ENCODE measurements around the gene MXRA8. TPM values are rescaled to one million over a fixed set of nuclear protein-coding genes. Genes with fewer than 3 reads are reported as not detected.

Gene MXRA8
- total and polyA plus RNA-seq, 8 donors = 23.3 to 203 (median 42.9) TPM

GRCh38 chr1:1303736-1304135, 54.6 kb downstream of the MXRA8 start:
- 63 to 80% (median 77%) methylated on average over 9 to 13 of the region's 13 CpGs for WGBS, 5 donors
- H3K36me3 ChIP-seq = peaks cover 0 to 21% (median 12%) of the 10 kb centered on the region in 4 donors
- H3K27me3 ChIP-seq = no peaks in the 10 kb centered on the region
- H3K9me3 ChIP-seq = no peaks in the 10 kb centered on the region
- H3K4me3 ChIP-seq = peak overlapping the region in 3 of 4 donors; percentile 88 to 90 (median 89)
- peaks cover 34 to 50% (median 47%) of the 10 kb centered on the region in 4 donors for H3K4me1 ChIP-seq
- TF ChIP-seq EP300 (IDR thresholded peaks at IDR 0.05) (no peak), POLR2A (IDR thresholded peaks at IDR 0.05) (no peak), CTCF (IDR thresholded peaks at IDR 0.05) (no peak), POLR2AphosphoS5 (IDR thresholded peaks at IDR 0.05) (no peak)
- no peak for DNase-seq
- intact Hi-C loops (cut with DNase I; ENCODE audit: low total_unique reads) = no loop called here
- H3K27ac ChIP-seq = peak overlapping the region in 4 of 5 donors; percentile 64 to 99 (median 89)

- no peaks in the 10 kb centered on the region for H3K9me3 ChIP-seq
- 74 to 80% (median 78%) methylated on average over 8 to 31 of the region's 31 CpGs for WGBS, 5 donors
- no peak overlapping the region for H3K4me3 ChIP-seq
- H3K27ac ChIP-seq = peak overlapping the region in 1 of 5 donors; percentile 96
- H3K27me3 ChIP-seq = no peaks in the 10 kb centered on the region
- H3K4me1 ChIP-seq = peaks cover 34 to 49% (median 47%) of the 10 kb centered on the region in 4 donors
- peaks cover 0 to 29% (median 14%) of the 10 kb centered on the region in 4 donors for H3K36me3 ChIP-seq
- no peak for TF ChIP-seq EP300 (IDR thresholded peaks at IDR 0.05)
- intact Hi-C loops (cut with DNase I; ENCODE audit: low total_unique reads) = no loop called here
- DNase-seq = peak in 1 of 2 donors; percentile 70
These were observed 55.3 kb downstream of the MXRA8 start for GRCh38 chr1:1302951-1303509.

Other genes with a start within 250 kb of the MXRA8 start
- gene C1orf159, start 242.5 kb downstream of the MXRA8 start, total RNA-seq = 10 to 100 TPM; 15.8 to 67.0 (median 33.8) TPM
- 10 to 100 TPM; 10.2 to 17.1 (median 12.8) TPM for gene C1orf159, start 242.5 kb downstream of the MXRA8 start, polyA plus RNA-seq
- 1 to 10 TPM in 1 of 5 donors, not detected in 4; 6.4 TPM for gene TTLL10, start 184.7 kb downstream of the MXRA8 start, total RNA-seq
- gene TTLL10, start 184.7 kb downstream of the MXRA8 start, polyA plus RNA-seq = under 1 TPM in 2 of 3 donors, not detected in 1; 0.13 to 0.46 TPM
- gene TNFRSF18, start 152.0 kb downstream of the MXRA8 start, total RNA-seq = 10 to 100 TPM in 1 of 5 donors, 1 to 10 TPM in 1, not detected in 3; 1.7 to 11.9 TPM
- 1 to 10 TPM in 1 of 3 donors, under 1 TPM in 1, not detected in 1; 0.37 to 3.6 TPM for gene TNFRSF18, start 152.0 kb downstream of the MXRA8 start, polyA plus RNA-seq
- under 1 TPM in 1 of 5 donors, not detected in 4; 0.55 TPM for gene TNFRSF4, start 144.4 kb downstream of the MXRA8 start, total RNA-seq
- 1 to 10 TPM; 1.7 to 4.5 (median 4.2) TPM for gene TNFRSF4, start 144.4 kb downstream of the MXRA8 start, polyA plus RNA-seq
- 100 to 1,000 TPM in 2 of 5 donors, 10 to 100 TPM in 3; 50.3 to 404 (median 65.3) TPM for gene SDF4, start 126.6 kb downstream of the MXRA8 start, total RNA-seq
- gene SDF4, start 126.6 kb downstream of the MXRA8 start, polyA plus RNA-seq = 10 to 100 TPM; 50.4 to 83.6 (median 61.9) TPM
- gene B3GALT6, start 126.3 kb downstream of the MXRA8 start, total RNA-seq = 10 to 100 TPM in 1 of 5 donors, 1 to 10 TPM in 3, not detected in 1; 1.8 to 13.8 (median 8.1) TPM
- 1 to 10 TPM; 3.7 to 9.7 (median 6.7) TPM for gene B3GALT6, start 126.3 kb downstream of the MXRA8 start, polyA plus RNA-seq
- gene C1QTNF12, start 111.8 kb downstream of the MXRA8 start, total RNA-seq = 10 to 100 TPM in 2 of 5 donors, 1 to 10 TPM in 2, not detected in 1; 1.5 to 21.3 (median 6.4) TPM
- gene C1QTNF12, start 111.8 kb downstream of the MXRA8 start, polyA plus RNA-seq = 1 to 10 TPM in 2 of 3 donors, not detected in 1; 1.6 to 3.2 TPM
- 100 to 1,000 TPM in 1 of 5 donors, 10 to 100 TPM in 4; 14.0 to 252 (median 48.3) TPM for gene UBE2J2, start 84.7 kb downstream of the MXRA8 start, total RNA-seq
- 10 to 100 TPM; 40.5 to 49.6 (median 44.8) TPM for gene UBE2J2, start 84.7 kb downstream of the MXRA8 start, polyA plus RNA-seq
- 1 to 10 TPM in 4 of 5 donors, under 1 TPM in 1; 0.43 to 7.6 (median 3.5) TPM for gene SCNN1D, start 78.1 kb downstream of the MXRA8 start, total RNA-seq
- gene SCNN1D, start 78.1 kb downstream of the MXRA8 start, polyA plus RNA-seq = 1 to 10 TPM; 4.7 to 6.1 (median 4.8) TPM
- 100 to 1,000 TPM in 1 of 5 donors, 10 to 100 TPM in 4; 31.9 to 374 (median 77.0) TPM for gene ACAP3, start 50.6 kb downstream of the MXRA8 start, total RNA-seq
- 10 to 100 TPM; 17.9 to 46.1 (median 43.0) TPM for gene ACAP3, start 50.6 kb downstream of the MXRA8 start, polyA plus RNA-seq
- gene PUSL1, start 50.0 kb downstream of the MXRA8 start, total RNA-seq = 10 to 100 TPM in 3 of 5 donors, 1 to 10 TPM in 1, not detected in 1; 5.9 to 64.9 (median 51.4) TPM
- gene PUSL1, start 50.0 kb downstream of the MXRA8 start, polyA plus RNA-seq = 10 to 100 TPM; 15.2 to 25.5 (median 23.8) TPM
- 100 to 1,000 TPM in 4 of 5 donors, 10 to 100 TPM in 1; 59.5 to 520 (median 192) TPM for gene INTS11, start 33.9 kb downstream of the MXRA8 start, total RNA-seq
- gene INTS11, start 33.9 kb downstream of the MXRA8 start, polyA plus RNA-seq = 100 to 1,000 TPM; 113 to 151 (median 134) TPM
- 100 to 1,000 TPM in 1 of 5 donors, 10 to 100 TPM in 2, 1 to 10 TPM in 2; 6.6 to 226 (median 12.3) TPM for gene CPTP, start 33.8 kb downstream of the MXRA8 start, total RNA-seq
- gene CPTP, start 33.8 kb downstream of the MXRA8 start, polyA plus RNA-seq = 10 to 100 TPM; 17.3 to 49.1 (median 28.4) TPM
- gene TAS1R3, start 27.3 kb downstream of the MXRA8 start, total RNA-seq = 10 to 100 TPM in 1 of 5 donors, under 1 TPM in 2, not detected in 2; 0.37 to 11.7 (median 0.43) TPM
- under 1 TPM in 2 of 3 donors, not detected in 1; 0.10 to 0.31 TPM for gene TAS1R3, start 27.3 kb downstream of the MXRA8 start, polyA plus RNA-seq
- 100 to 1,000 TPM in 3 of 5 donors, 10 to 100 TPM in 2; 41.3 to 229 (median 143) TPM for gene DVL1, start 9.1 kb downstream of the MXRA8 start, total RNA-seq
- gene DVL1, start 9.1 kb downstream of the MXRA8 start, polyA plus RNA-seq = 10 to 100 TPM; 47.4 to 80.4 (median 64.0) TPM
- gene AURKAIP1, start 16.7 kb upstream of the MXRA8 start, total RNA-seq = 100 to 1,000 TPM in 3 of 5 donors, 10 to 100 TPM in 2; 50.9 to 146 (median 104) TPM
- 100 to 1,000 TPM; 244 to 281 (median 259) TPM for gene AURKAIP1, start 16.7 kb upstream of the MXRA8 start, polyA plus RNA-seq
- 100 to 1,000 TPM; 265 to 739 (median 422) TPM for gene CCNL2, start 40.8 kb upstream of the MXRA8 start, total RNA-seq
- gene CCNL2, start 40.8 kb upstream of the MXRA8 start, polyA plus RNA-seq = 100 to 1,000 TPM in 1 of 3 donors, 10 to 100 TPM in 2; 33.4 to 166 (median 34.7) TPM
- gene MRPL20, start 48.7 kb upstream of the MXRA8 start, total RNA-seq = 100 to 1,000 TPM in 2 of 5 donors, 10 to 100 TPM in 3; 53.9 to 116 (median 82.9) TPM
- 100 to 1,000 TPM; 136 to 187 (median 150) TPM for gene MRPL20, start 48.7 kb upstream of the MXRA8 start, polyA plus RNA-seq
- 10 to 100 TPM in 1 of 5 donors, 1 to 10 TPM in 2, under 1 TPM in 1, not detected in 1; 0.89 to 13.6 (median 4.7) TPM for gene ANKRD65, start 62.7 kb upstream of the MXRA8 start, total RNA-seq
- 10 to 100 TPM in 2 of 3 donors, 1 to 10 TPM in 1; 8.7 to 13.5 (median 13.3) TPM for gene ANKRD65, start 62.7 kb upstream of the MXRA8 start, polyA plus RNA-seq
- 10 to 100 TPM; 11.4 to 37.7 (median 21.1) TPM for gene VWA1, start 77.1 kb upstream of the MXRA8 start, total RNA-seq
- 10 to 100 TPM in 2 of 3 donors, 1 to 10 TPM in 1; 7.6 to 64.8 (median 24.8) TPM for gene VWA1, start 77.1 kb upstream of the MXRA8 start, polyA plus RNA-seq
- gene ATAD3C, start 91.1 kb upstream of the MXRA8 start, total RNA-seq = 1 to 10 TPM in 2 of 5 donors, under 1 TPM in 1, not detected in 2; 0.55 to 5.2 (median 1.3) TPM
- gene ATAD3C, start 91.1 kb upstream of the MXRA8 start, polyA plus RNA-seq = 1 to 10 TPM in 1 of 3 donors, under 1 TPM in 2; 0.25 to 2.3 (median 0.92) TPM
- 10 to 100 TPM; 15.6 to 91.5 (median 33.3) TPM for gene ATAD3B, start 113.2 kb upstream of the MXRA8 start, total RNA-seq
- 10 to 100 TPM in 2 of 3 donors, 1 to 10 TPM in 1; 8.2 to 23.8 (median 18.4) TPM for gene ATAD3B, start 113.2 kb upstream of the MXRA8 start, polyA plus RNA-seq
- 10 to 100 TPM; 10.6 to 92.1 (median 22.5) TPM for gene ATAD3A, start 153.6 kb upstream of the MXRA8 start, total RNA-seq
- 10 to 100 TPM; 13.1 to 27.0 (median 14.9) TPM for gene ATAD3A, start 153.6 kb upstream of the MXRA8 start, polyA plus RNA-seq
- gene TMEM240, start 182.1 kb upstream of the MXRA8 start, total RNA-seq = 10 to 100 TPM in 1 of 5 donors, 1 to 10 TPM in 1, not detected in 3; 3.5 to 10.3 TPM
- gene TMEM240, start 182.1 kb upstream of the MXRA8 start, polyA plus RNA-seq = 1 to 10 TPM; 1.8 to 4.5 (median 2.8) TPM
- gene SSU72, start 216.3 kb upstream of the MXRA8 start, total RNA-seq = 100 to 1,000 TPM in 1 of 5 donors, 10 to 100 TPM in 4; 45.7 to 215 (median 85.9) TPM
- gene SSU72, start 216.3 kb upstream of the MXRA8 start, polyA plus RNA-seq = 100 to 1,000 TPM in 2 of 3 donors, 10 to 100 TPM in 1; 85.0 to 135 (median 108) TPM
- gene FNDC10, start 241.6 kb upstream of the MXRA8 start, total RNA-seq = 10 to 100 TPM in 1 of 5 donors, under 1 TPM in 1, not detected in 3; 0.29 to 20.0 TPM
- gene FNDC10, start 241.6 kb upstream of the MXRA8 start, polyA plus RNA-seq = 1 to 10 TPM; 2.1 to 5.1 (median 4.0) TPM